ENCODE results near the gene GSKIP.
A peak's percentile ranks its signal among the peaks of the same experiment; 100 is the strongest.

The GSKIP gene

GRCh38 chr14:96391293-96392118 lies 28.2 kb downstream of the GSKIP start:
- peak; percentile 99 to 100 for DNase-seq
- TF ChIP-seq GATA1 (IDR thresholded peaks at IDR 0.05; ENCODE audit: low read depth, low read length) (no peak), POLR2A (IDR thresholded peaks at IDR 0.05; ENCODE audit: low read length) (peak; percentile 81)

GRCh38 chr14:96393071-96393691 lies 29.9 kb downstream of the GSKIP start:
- DNase-seq: peak; percentile 19 to 51
- TF ChIP-seq GATA1 (IDR thresholded peaks at IDR 0.05; ENCODE audit: low read depth, low read length) (no peak), POLR2A (IDR thresholded peaks at IDR 0.05; ENCODE audit: low read length) (no peak)

- DNase-seq: no peak
- no peak for TF ChIP-seq POLR2A (IDR thresholded peaks at IDR 0.05; ENCODE audit: low read length)
- no peak for TF ChIP-seq GATA1 (IDR thresholded peaks at IDR 0.05; ENCODE audit: low read depth, low read length)
Measured at GRCh38 chr14:96394047-96394815, 30.9 kb downstream of the GSKIP start.

- no peak for DNase-seq
- no peak for TF ChIP-seq GATA1 (IDR thresholded peaks at IDR 0.05; ENCODE audit: low read depth, low read length)
- TF ChIP-seq POLR2A (IDR thresholded peaks at IDR 0.05; ENCODE audit: low read length): no peak
Measured at GRCh38 chr14:96398432-96398831, 35.1 kb downstream of the GSKIP start.

GRCh38 chr14:96398921-96399320 lies 35.6 kb downstream of the GSKIP start:
- TF ChIP-seq POLR2A (IDR thresholded peaks at IDR 0.05; ENCODE audit: low read length) (no peak), GATA1 (IDR thresholded peaks at IDR 0.05; ENCODE audit: low read depth, low read length) (no peak)

GRCh38 chr14:96399405-96399804 lies 36.1 kb downstream of the GSKIP start:
- DNase-seq: no peak
- TF ChIP-seq POLR2A (IDR thresholded peaks at IDR 0.05; ENCODE audit: low read length): no peak

More at GRCh38 chr14:96398921-96399320, 35.6 kb downstream of the GSKIP start:
- no peak for DNase-seq

- TF ChIP-seq POLR2A (IDR thresholded peaks at IDR 0.05; ENCODE audit: low read length) (no peak), GATA1 (IDR thresholded peaks at IDR 0.05; ENCODE audit: low read depth, low read length) (no peak)
- DNase-seq: no peak
Measured at GRCh38 chr14:96400495-96400894, 37.2 kb downstream of the GSKIP start.

GRCh38 chr14:96403409-96403808 lies 40.1 kb downstream of the GSKIP start:
- DNase-seq: no peak
- TF ChIP-seq GATA1 (IDR thresholded peaks at IDR 0.05; ENCODE audit: low read depth, low read length) (no peak), POLR2A (IDR thresholded peaks at IDR 0.05; ENCODE audit: low read length) (no peak)

GRCh38 chr14:96405677-96406076 lies 42.4 kb downstream of the GSKIP start:
- no peak for TF ChIP-seq GATA1 (IDR thresholded peaks at IDR 0.05; ENCODE audit: low read depth, low read length)
- no peak for TF ChIP-seq POLR2A (IDR thresholded peaks at IDR 0.05; ENCODE audit: low read length)

GRCh38 chr14:96407935-96408570 lies 44.7 kb downstream of the GSKIP start:
- peak; percentile 76 to 83 for DNase-seq
- TF ChIP-seq GATA1 (IDR thresholded peaks at IDR 0.05; ENCODE audit: low read depth, low read length): no peak
- no peak for TF ChIP-seq POLR2A (IDR thresholded peaks at IDR 0.05; ENCODE audit: low read length)

More at GRCh38 chr14:96405677-96406076, 42.4 kb downstream of the GSKIP start:
- peak; percentile 59 to 67 for DNase-seq

GRCh38 chr14:96408608-96409007 lies 45.3 kb downstream of the GSKIP start:
- TF ChIP-seq POLR2A (IDR thresholded peaks at IDR 0.05; ENCODE audit: low read length) (no peak), GATA1 (IDR thresholded peaks at IDR 0.05; ENCODE audit: low read depth, low read length) (no peak)
- peak; percentile 15 to 30 for DNase-seq

- no peak for DNase-seq
- TF ChIP-seq POLR2A (IDR thresholded peaks at IDR 0.05; ENCODE audit: low read length): no peak
- no peak for TF ChIP-seq GATA1 (IDR thresholded peaks at IDR 0.05; ENCODE audit: low read depth, low read length)
Measured at GRCh38 chr14:96409701-96410100, 46.4 kb downstream of the GSKIP start.

- TF ChIP-seq POLR2A (IDR thresholded peaks at IDR 0.05; ENCODE audit: low read length) (no peak), GATA1 (IDR thresholded peaks at IDR 0.05; ENCODE audit: low read depth, low read length) (no peak)
- DNase-seq: no peak
Measured at GRCh38 chr14:96410119-96410518, 46.8 kb downstream of the GSKIP start.

- no peak for TF ChIP-seq GATA1 (IDR thresholded peaks at IDR 0.05; ENCODE audit: low read depth, low read length)
- TF ChIP-seq POLR2A (IDR thresholded peaks at IDR 0.05; ENCODE audit: low read length): no peak
- no peak for DNase-seq
Measured at GRCh38 chr14:96413526-96413925, 50.2 kb downstream of the GSKIP start.
